K562 (cell line): ENCODE measurements around the gene BLOC1S3. TPM values are rescaled to one million over a fixed set of nuclear protein-coding genes. Genes with fewer than 3 reads are reported as not detected.
A peak's percentile ranks its signal among the peaks of the same experiment; 100 is the strongest.

Source experiments
- AFF1 ChIP-seq, 2 experiments: fragments of 450-650 bp; IDR thresholded peaks; 2 replicates each; pipeline ENCODE4 v1.6.1; 2018; ENCODE audit warnings: mild to moderate bottlenecking in 2 of 2, low read depth in 1 of 2; ENCODE audit not compliant: partially characterized antibody in 2 of 2
- BACH1 ChIP-seq: fragments of 200-800 bp; sonication (Bioruptor generic); IDR thresholded peaks from 2 replicates; pipeline ENCODE4 v1.6.1; 2016; ENCODE audit warnings: missing genetic modification characterization, missing compliant biosample characterization
- DMBX1 ChIP-seq: fragments of 250-450 bp; sonication (Bioruptor Pico); IDR thresholded peaks from 2 replicates; pipeline ENCODE4 v1.8.0; 2022; ENCODE audit warnings: inconsistent platforms, mild to moderate bottlenecking, moderate library complexity, borderline replicate concordance
- E2F3 ChIP-seq: fragments of 250-450 bp; sonication (Bioruptor Pico); IDR thresholded peaks from 2 replicates; pipeline ENCODE4 v1.4.0; 2020; ENCODE audit warnings: mild to moderate bottlenecking
- HNRNPK ChIP-seq: fragments of 200-400 bp; formaldehyde crosslinking; IDR thresholded peaks from one replicate; pipeline ENCODE4 v1.6.1; 2018; ENCODE audit warnings: mild to moderate bottlenecking, low read depth, low read length; ENCODE audit not compliant: poor library complexity, severe bottlenecking
- HOMEZ ChIP-seq: fragments of 250-450 bp; sonication (Bioruptor Pico); IDR thresholded peaks from 2 replicates; pipeline ENCODE4 v1.4.0; 2020; ENCODE audit warnings: mild to moderate bottlenecking, moderate library complexity
- LEF1 ChIP-seq: fragments of 450-650 bp; IDR thresholded peaks from 2 replicates; pipeline ENCODE4 v1.6.1; 2016; ENCODE audit warnings: mild to moderate bottlenecking
- NCOA2 ChIP-seq, 2 experiments: fragments of 450-650 bp; IDR thresholded peaks; 2 replicates each; pipeline ENCODE4 v1.6.1; 2018; ENCODE audit warnings: mild to moderate bottlenecking in 2 of 2, moderate library complexity in 1 of 2; ENCODE audit not compliant: partially characterized antibody in 2 of 2
- NCOA6 ChIP-seq: fragments of 450-650 bp; IDR thresholded peaks from 2 replicates; pipeline ENCODE4 v1.6.1; 2017; ENCODE audit warnings: mild to moderate bottlenecking
- NFXL1 ChIP-seq: fragments of 450-650 bp; formaldehyde crosslinking; IDR thresholded peaks from 2 replicates; pipeline ENCODE4 v1.4.0; 2021; ENCODE audit warnings: mild to moderate bottlenecking
- PATZ1 ChIP-seq: fragments of 250-450 bp; sonication (Bioruptor Pico); IDR thresholded peaks from 2 replicates; pipeline ENCODE4 v1.5.0; 2020; ENCODE audit warnings: mild to moderate bottlenecking, borderline replicate concordance
- SIN3B ChIP-seq: fragments of 450-650 bp; IDR thresholded peaks from 2 replicates; pipeline ENCODE4 v1.6.1; 2017; ENCODE audit warnings: low read depth, mild to moderate bottlenecking, moderate library complexity
- TCF7L2 ChIP-seq: fragments of 150-350 bp; IDR thresholded peaks from 2 replicates; pipeline ENCODE4 v1.6.1; 2016; ENCODE audit warnings: low read depth, mild to moderate bottlenecking, low read length, moderate library complexity
- WHSC1 ChIP-seq: IDR thresholded peaks from one replicate; pipeline ENCODE4 v1.6.1; 2012; ENCODE audit warnings: low read length, control low read depth, inconsistent platforms
- ZFX ChIP-seq: sonication (generic); formaldehyde crosslinking; IDR thresholded peaks from 2 replicates; pipeline ENCODE4 v1.8.0; 2022; ENCODE audit warnings: mild to moderate bottlenecking, missing genetic modification reagents, moderate library complexity
- ZNF3 ChIP-seq: fragments of 250-450 bp; sonication (Bioruptor Pico); IDR thresholded peaks from 2 replicates; pipeline ENCODE4 v1.5.0; 2021; ENCODE audit warnings: mild to moderate bottlenecking, moderate library complexity
- ZNF395 ChIP-seq: fragments of 200-800 bp; sonication (Bioruptor generic); IDR thresholded peaks from 2 replicates; pipeline ENCODE4 v1.6.1; 2017; ENCODE audit warnings: missing genetic modification characterization, missing compliant biosample characterization
- ZNF436 ChIP-seq: fragments of 250-450, 450-650 bp; sonication (Bioruptor Pico); formaldehyde crosslinking; IDR thresholded peaks from 2 replicates; pipeline ENCODE4 v1.7.0; 2020; ENCODE audit warnings: mild to moderate bottlenecking
- ZNF778 ChIP-seq: fragments of 450-650 bp; formaldehyde crosslinking; IDR thresholded peaks from 2 replicates; pipeline ENCODE4 v1.4.0; 2020; ENCODE audit warnings: mild to moderate bottlenecking, moderate library complexity
- polyA plus RNA-seq, 8 experiments: library from polyadenylated mRNA; depleted of rRNA in 4 of 8; stranded (reverse) in 5 of 8; unstranded in 3 of 8; fragments of >200 nt; fragmentation: Nextera tagmentation in 2 of 8; fragmentation: Illumina TruSeq in 1 of 8; extraction: Ambion mirVana in 2 of 8; extraction: Trizol in 1 of 8; gene quantifications; 2 replicates each; pipeline versions ENCODE4 v1.2.1 to v1.2.3, GENCODE V29; 2011 to 2014; ENCODE audit warnings: inconsistent platforms in 1 of 8, missing spikeins in 1 of 8
- total RNA-seq, 7 experiments: library from RNA; depleted of rRNA in 6 of 7; stranded (reverse); fragments of >200 nt in 6 of 7; fragmentation: Illumina TruSeq in 2 of 7; extraction: Trizol in 2 of 7; gene quantifications; 2 replicates each; pipeline versions ENCODE4 v1.2.1 to v1.2.3, GENCODE V29; 2011 to 2021; ENCODE audit warnings: low replicate concordance in 1 of 7

BLOC1S3 gene
- total and polyA plus RNA-seq, 9 of the 15 experiments (the other 6 are each of a cell fraction or from before 2014, with no cell fraction given) = 3.9 to 20.2 (median 10.4) TPM

- TF ChIP-seq ZNF395 (CRISPR knock-in tag) (0 out of 2 replicates have a peak, but pooled peaks have one; percentile 35), WHSC1 (no peak), AFF1 (IDR thresholded peaks at IDR 0.05; ENCODE audit: low read depth in 1 of 2, partially characterized antibody in 2 of 2) (no peak), SIN3B (no peak), PATZ1 (CRISPR knock-in tag) (no peak), DMBX1 (CRISPR knock-in tag) (no peak), ZNF436 (CRISPR knock-in tag) (peak; percentile 46; the same call in 1 of the 2 replicates), NCOA2 (IDR thresholded peaks at IDR 0.05; ENCODE audit: partially characterized antibody in 2 of 2) (no peak), ZFX (CRISPR knock-in tag) (no peak; the same call in 1 of the 2 replicates), LEF1 (peak; percentile 92), ZNF3 (CRISPR knock-in tag) (no peak), TCF7L2 (no peak), NCOA6 (no peak), HOMEZ (CRISPR knock-in tag) (no peak), NFXL1 (CRISPR knock-in tag) (no peak), E2F3 (no peak), ZNF778 (CRISPR knock-in tag) (no peak), HNRNPK (no peak), BACH1 (tag) (no peak)
Observed at GRCh38 chr19:45154064-45154827, 24.3 kb upstream of the BLOC1S3 start (continued).
